ENCODE measurements around the gene IRAK2. TPM values are rescaled to one million over a fixed set of nuclear protein-coding genes. Genes with fewer than 3 reads are reported as not detected.

Gene IRAK2
- total and polyA plus RNA-seq, 12 donors: 0.73 to 3.6 (median 1.3) TPM

DNA sequence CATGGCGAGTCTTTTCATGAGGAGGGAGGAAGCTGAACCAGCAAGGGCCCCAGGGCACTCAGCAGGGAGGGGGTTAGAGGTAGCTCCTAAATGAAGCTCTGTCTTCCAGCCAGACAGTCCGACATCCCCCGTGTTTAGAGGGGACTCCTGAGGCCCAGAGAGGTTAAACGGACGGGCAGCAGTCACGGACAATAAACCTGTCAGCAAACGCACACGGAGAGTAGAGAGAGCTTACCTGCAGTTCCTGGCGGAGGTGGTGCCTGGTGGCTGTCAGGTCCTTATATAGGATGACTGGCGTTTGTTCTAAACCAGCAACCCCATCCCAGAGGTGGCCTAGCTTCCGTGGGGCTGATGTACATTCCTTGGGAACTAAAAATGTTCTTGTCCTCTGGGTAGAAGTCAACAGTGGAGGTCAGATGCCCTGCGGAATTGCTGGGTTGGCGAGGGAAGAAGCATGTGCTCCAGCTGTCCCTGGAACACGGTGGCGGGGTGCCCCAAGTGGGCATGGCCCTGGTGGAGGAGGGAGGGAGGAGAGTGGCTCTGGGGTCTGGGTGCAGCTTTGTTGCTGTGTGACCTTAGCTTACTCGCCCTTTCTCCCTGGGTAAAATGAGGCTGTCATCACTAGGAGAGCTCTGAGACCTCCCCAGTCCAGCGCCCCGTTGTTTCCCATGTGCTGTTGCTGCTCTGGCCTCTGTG is 125.9 kb downstream of the IRAK2 start:
- TF ChIP-seq, protein P1, sequence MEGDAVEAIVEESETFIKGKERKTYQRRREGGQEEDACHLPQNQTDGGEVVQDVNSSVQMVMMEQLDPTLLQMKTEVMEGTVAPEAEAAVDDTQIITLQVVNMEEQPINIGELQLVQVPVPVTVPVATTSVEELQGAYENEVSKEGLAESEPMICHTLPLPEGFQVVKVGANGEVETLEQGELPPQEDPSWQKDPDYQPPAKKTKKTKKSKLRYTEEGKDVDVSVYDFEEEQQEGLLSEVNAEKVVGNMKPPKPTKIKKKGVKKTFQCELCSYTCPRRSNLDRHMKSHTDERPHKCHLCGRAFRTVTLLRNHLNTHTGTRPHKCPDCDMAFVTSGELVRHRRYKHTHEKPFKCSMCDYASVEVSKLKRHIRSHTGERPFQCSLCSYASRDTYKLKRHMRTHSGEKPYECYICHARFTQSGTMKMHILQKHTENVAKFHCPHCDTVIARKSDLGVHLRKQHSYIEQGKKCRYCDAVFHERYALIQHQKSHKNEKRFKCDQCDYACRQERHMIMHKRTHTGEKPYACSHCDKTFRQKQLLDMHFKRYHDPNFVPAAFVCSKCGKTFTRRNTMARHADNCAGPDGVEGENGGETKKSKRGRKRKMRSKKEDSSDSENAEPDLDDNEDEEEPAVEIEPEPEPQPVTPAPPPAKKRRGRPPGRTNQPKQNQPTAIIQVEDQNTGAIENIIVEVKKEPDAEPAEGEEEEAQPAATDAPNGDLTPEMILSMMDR (IDR thresholded peaks at IDR 0.05): no peak
- WGBS, 2 donors: 86 to 88% methylated on average over 18 of the region's 18 CpGs
- Histone ChIP-seq H3K4me3 (no peak overlapping the region), H3K36me3 (peaks cover 0 to 64% (median 3%) of the 10 kb centered on the region in 9 donors), H3K9me3 (no peaks in the 10 kb centered on the region), H3K27ac (no peak overlapping the region), H3K4me1 (peaks cover 0 to 24% (median 5%) of the 10 kb centered on the region in 9 donors), H3K27me3 (no peaks in the 10 kb centered on the region)
- no peak for DNase-seq
- no peak for ATAC-seq
- intact Hi-C loops (cut with DNase I): no loop called here

DNA sequence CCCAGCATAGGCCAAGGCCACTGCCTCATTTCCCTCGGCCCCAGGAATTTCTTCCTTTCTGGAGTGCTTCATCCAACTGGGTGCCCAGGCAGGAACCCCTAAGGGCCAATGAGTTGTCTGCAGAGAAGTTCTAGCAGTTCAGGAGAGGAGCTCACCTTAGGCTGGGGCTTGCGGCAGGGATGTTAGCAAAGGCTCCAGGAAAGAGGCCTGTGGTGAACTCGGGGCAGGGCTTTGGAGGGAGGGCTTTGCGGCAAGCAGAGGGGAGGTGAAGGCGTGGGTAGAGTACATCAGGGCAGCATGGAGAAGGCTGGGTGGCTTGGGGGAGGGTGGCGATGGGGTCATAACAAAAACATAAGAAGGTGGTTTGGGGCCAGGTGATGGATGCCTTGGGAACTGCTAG is 126.9 kb downstream of the IRAK2 start:
- Histone ChIP-seq H3K27me3 (no peaks in the 10 kb centered on the region), H3K36me3 (peaks cover 0 to 64% (median 9%) of the 10 kb centered on the region in 9 donors), H3K27ac (no peak overlapping the region), H3K4me3 (no peak overlapping the region), H3K4me1 (peaks cover 0 to 24% (median 5%) of the 10 kb centered on the region in 9 donors), H3K9me3 (no peaks in the 10 kb centered on the region)
- intact Hi-C loops (cut with DNase I): no loop called here
- ATAC-seq (no peak), DNase-seq (no peak)
- WGBS, 2 donors: 92 to 94% methylated on average over 6 of the region's 6 CpGs
- TF ChIP-seq, protein P1 (IDR thresholded peaks at IDR 0.05): no peak

DNA sequence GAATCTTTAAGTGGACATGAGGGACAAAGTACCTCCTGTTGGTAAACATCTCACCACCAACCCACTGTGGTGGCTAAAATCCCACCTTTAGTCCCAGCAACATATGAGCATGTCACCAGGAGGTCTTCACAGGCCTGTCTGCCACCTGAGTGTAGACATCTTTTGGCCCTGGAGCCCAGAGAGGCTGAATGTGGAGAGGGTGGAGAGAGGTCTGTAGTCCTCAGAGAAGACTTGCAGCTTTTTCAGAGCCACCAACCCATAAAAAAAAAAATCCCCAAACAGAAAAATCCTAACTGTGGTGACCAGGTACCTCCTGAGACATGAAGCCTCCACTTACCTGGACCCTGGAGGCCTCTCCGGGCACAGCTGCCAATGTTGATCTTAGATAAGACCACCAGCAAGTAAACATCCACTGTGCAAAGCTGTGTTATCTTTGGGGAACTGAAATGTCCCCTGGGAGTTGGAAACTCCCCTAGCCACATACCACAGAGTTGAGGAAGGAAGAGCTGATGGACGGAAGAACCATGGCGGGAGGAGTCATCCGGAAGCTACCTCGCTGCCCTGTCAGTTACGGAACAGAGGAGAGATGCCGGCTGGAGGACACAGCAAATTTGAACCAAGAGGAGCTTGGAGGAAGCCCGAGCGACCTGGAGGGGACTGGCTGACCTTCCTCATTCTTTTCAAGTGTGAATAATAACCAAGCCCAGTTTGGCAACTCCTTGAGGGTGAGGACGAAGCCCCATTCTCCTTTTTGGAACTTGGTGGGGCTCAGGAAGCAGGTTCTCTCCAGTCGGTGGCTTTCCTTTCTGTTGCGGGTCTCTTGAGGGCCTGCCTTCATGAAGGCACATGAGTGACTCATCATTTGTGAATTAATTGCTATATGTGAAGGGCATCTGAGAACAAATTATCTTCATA is 128.0 kb downstream of the IRAK2 start, which contains the start of gene GHRL:
TSS of gene GHRL (minus strand) at position 443 of the 915 bp plus-strand sequence. CDS start 2,767 bp downstream, outside the sequence.
- TF ChIP-seq, protein P1 (IDR thresholded peaks at IDR 0.05): no peak
- ATAC-seq (peak in 5 of 8 donors; percentile 22 to 50 (median 32)), DNase-seq (no peak)
- WGBS, 2 donors: 47 to 48% methylated on average over 12 of the region's 12 CpGs
- Histone ChIP-seq H3K9me3 (no peaks in the 10 kb centered on the region), H3K4me1 (peaks cover 0 to 24% (median 5%) of the 10 kb centered on the region in 9 donors), H3K27me3 (no peaks in the 10 kb centered on the region), H3K4me3 (peak within 1 kb of the TSS in 1 of 10 donors; percentile 14), H3K36me3 (peaks cover 0 to 63% (median 10%) of the 10 kb centered on the region in 9 donors), H3K27ac (peak within 1 kb of the TSS in 3 of 10 donors; percentile 4 to 71 (median 31))
- intact Hi-C loops (cut with DNase I): no loop called here

Other genes with a start within 250 kb of the IRAK2 start
- 10 to 100 TPM; 18.6 to 36.2 (median 27.9) TPM for gene IL17RC, start 247.8 kb upstream of the IRAK2 start, total RNA-seq
- 10 to 100 TPM; 40.7 to 62.3 TPM for gene IL17RC, start 247.8 kb upstream of the IRAK2 start, polyA plus RNA-seq
- 10 to 100 TPM; 49.5 to 76.5 (median 65.4) TPM for gene CRELD1, start 231.1 kb upstream of the IRAK2 start, total RNA-seq
- gene CRELD1, start 231.1 kb upstream of the IRAK2 start, polyA plus RNA-seq: 10 to 100 TPM; 58.0 to 92.1 TPM
- 1 to 10 TPM in 6 of 10 donors, under 1 TPM in 4; 0.45 to 2.0 (median 1.4) TPM for gene PRRT3, start 212.5 kb upstream of the IRAK2 start, total RNA-seq
- gene PRRT3, start 212.5 kb upstream of the IRAK2 start, polyA plus RNA-seq: under 1 TPM; 0.54 to 0.95 TPM
- 100 to 1,000 TPM in 3 of 10 donors, 10 to 100 TPM in 7; 57.7 to 130 (median 77.0) TPM for gene EMC3, start 178.1 kb upstream of the IRAK2 start, total RNA-seq
- gene EMC3, start 178.1 kb upstream of the IRAK2 start, polyA plus RNA-seq: 100 to 1,000 TPM in 1 of 2 donors, 10 to 100 TPM in 1; 26.3 to 160 TPM
- gene FANCD2, start 138.5 kb upstream of the IRAK2 start, total RNA-seq: 1 to 10 TPM in 7 of 10 donors, under 1 TPM in 3; 0.55 to 3.2 (median 1.1) TPM
- gene FANCD2, start 138.5 kb upstream of the IRAK2 start, polyA plus RNA-seq: 1 to 10 TPM in 1 of 2 donors, under 1 TPM in 1; 0.35 to 1.1 TPM
- gene FANCD2OS, start 56.7 kb upstream of the IRAK2 start, total RNA-seq: not detected
- not detected for gene FANCD2OS, start 56.7 kb upstream of the IRAK2 start, polyA plus RNA-seq
- 100 to 1,000 TPM in 2 of 10 donors, 10 to 100 TPM in 8; 80.3 to 101 (median 94.8) TPM for gene BRK1, start 49.2 kb upstream of the IRAK2 start, total RNA-seq
- 100 to 1,000 TPM in 1 of 2 donors, 10 to 100 TPM in 1; 62.0 to 151 TPM for gene BRK1, start 49.2 kb upstream of the IRAK2 start, polyA plus RNA-seq
- gene VHL, start 23.1 kb upstream of the IRAK2 start, total RNA-seq: 10 to 100 TPM; 10.3 to 19.3 (median 12.0) TPM
- 10 to 100 TPM in 1 of 2 donors, 1 to 10 TPM in 1; 9.4 to 18.4 TPM for gene VHL, start 23.1 kb upstream of the IRAK2 start, polyA plus RNA-seq
- 10 to 100 TPM; 14.7 to 19.6 (median 17.7) TPM for gene TATDN2, start 83.5 kb downstream of the IRAK2 start, total RNA-seq
- gene TATDN2, start 83.5 kb downstream of the IRAK2 start, polyA plus RNA-seq: 10 to 100 TPM in 1 of 2 donors, 1 to 10 TPM in 1; 9.6 to 16.1 TPM
- gene GHRL, start 128.0 kb downstream of the IRAK2 start, total RNA-seq: 1 to 10 TPM in 1 of 10 donors, under 1 TPM in 6, not detected in 3; 0.32 to 1.0 (median 0.81) TPM
- gene GHRL, start 128.0 kb downstream of the IRAK2 start, polyA plus RNA-seq: under 1 TPM; 0.12 to 0.88 TPM
- 10 to 100 TPM; 48.0 to 69.6 (median 52.4) TPM for gene SEC13, start 156.2 kb downstream of the IRAK2 start, total RNA-seq
- 100 to 1,000 TPM in 1 of 2 donors, 10 to 100 TPM in 1; 28.4 to 175 TPM for gene SEC13, start 156.2 kb downstream of the IRAK2 start, polyA plus RNA-seq

All from heart right ventricle (tissue), 16 donors.